ENCODE results near the gene HSPB7. TPM values are rescaled to one million over a fixed set of nuclear protein-coding genes. Genes with fewer than 3 reads are reported as not detected.

HSPB7 gene
- total and polyA plus RNA-seq, 2 of the 8 experiments (the other 6 are each of a cell fraction or from before 2014, with no cell fraction given) = not detected

DNA sequence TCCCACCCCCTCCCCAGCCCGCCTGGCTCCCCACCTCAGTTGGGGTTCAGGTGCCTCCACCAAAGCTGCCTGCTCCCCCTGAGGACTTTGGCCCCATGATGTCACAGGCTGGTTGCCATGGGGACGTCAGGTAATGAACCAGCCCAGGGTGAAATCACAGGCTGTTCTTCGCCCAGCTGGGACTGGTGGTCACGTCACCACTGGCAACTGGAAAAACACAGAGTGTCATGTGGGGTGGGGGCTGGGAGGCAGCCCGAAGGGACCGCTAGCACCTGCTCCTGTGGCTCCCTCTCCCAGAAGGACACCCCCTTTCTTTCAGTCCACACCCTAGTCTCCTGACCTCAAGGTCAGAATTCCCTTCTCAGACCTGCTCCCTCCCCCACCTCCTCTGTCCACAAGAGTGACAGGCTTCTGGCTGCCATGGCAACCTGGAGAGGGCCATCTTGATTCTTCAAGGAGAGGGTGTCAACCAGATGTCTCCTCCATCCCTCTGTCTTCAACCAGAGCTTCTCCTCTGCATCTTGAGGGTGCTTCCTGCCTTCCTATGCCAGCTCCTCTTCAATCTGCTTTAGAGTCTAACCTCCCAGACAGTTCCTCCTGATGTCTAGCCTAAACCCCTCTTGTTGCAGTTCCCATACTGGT lies 49.4 kb upstream of the HSPB7 start (continued):
- peak; percentile 60; the same call in 1 of the 2 replicates for TF ChIP-seq YY1 (IDR thresholded peaks at IDR 0.05; ENCODE audit: low read depth, low read length)
- TF ChIP-seq HDAC2 (IDR thresholded peaks at IDR 0.05; ENCODE audit: borderline replicate concordance in 1 of 2, low read depth in 2 of 2, low read length in 2 of 2) = no peak
- TF ChIP-seq SP1 (IDR thresholded peaks at IDR 0.05; ENCODE audit: low read depth, low read length) = 0 out of 2 replicates have a peak, but pooled peaks have one; percentile 25
- TF ChIP-seq SAP30 (IDR thresholded peaks at IDR 0.05; ENCODE audit: insufficient read depth, insufficient replicate concordance, low read length) = no peak
- no peak for TF ChIP-seq HDAC6 (IDR thresholded peaks at IDR 0.05; ENCODE audit: low read depth, low read length)
- TF ChIP-seq TAF1 (IDR thresholded peaks at IDR 0.05; ENCODE audit: low read depth, low read length) = no peak
- no peak for TF ChIP-seq ZNF274 (IDR thresholded peaks at IDR 0.05; ENCODE audit: borderline replicate concordance, extremely low read depth, low read length)
- TF ChIP-seq CREB1 (IDR thresholded peaks at IDR 0.05) = no peak
- no peak for TF ChIP-seq NANOG (IDR thresholded peaks at IDR 0.05; ENCODE audit: insufficient read depth, low read depth, low read length, poor library complexity, severe bottlenecking)
- no peak for TF ChIP-seq BACH1 (IDR thresholded peaks at IDR 0.05; ENCODE audit: low read length)
- TF ChIP-seq SP4 (IDR thresholded peaks at IDR 0.05; ENCODE audit: low read length) = no peak
- no peak for TF ChIP-seq RAD21 (IDR thresholded peaks at IDR 0.05 in 1 of 2, conservative IDR thresholded peaks at IDR 0.05 in 1 of 2; ENCODE audit: low read depth in 2 of 2, low read length in 2 of 2)
- 0 out of 4 replicates have a peak, but pooled peaks of 1 of the 2 experiments have one; percentile 33 for TF ChIP-seq SIN3A (conservative IDR thresholded peaks at IDR 0.05 in 1 of 2, IDR thresholded peaks at IDR 0.05 in 1 of 2; ENCODE audit: low read depth in 1 of 2, low read length in 2 of 2)
- no peak for TF ChIP-seq JUND (IDR thresholded peaks at IDR 0.05; ENCODE audit: low read length)
- 0 out of 2 replicates have a peak, but pooled peaks have one; percentile 29 for TF ChIP-seq TCF12 (IDR thresholded peaks at IDR 0.05; ENCODE audit: low read depth, low read length)
- TF ChIP-seq, protein P1, sequence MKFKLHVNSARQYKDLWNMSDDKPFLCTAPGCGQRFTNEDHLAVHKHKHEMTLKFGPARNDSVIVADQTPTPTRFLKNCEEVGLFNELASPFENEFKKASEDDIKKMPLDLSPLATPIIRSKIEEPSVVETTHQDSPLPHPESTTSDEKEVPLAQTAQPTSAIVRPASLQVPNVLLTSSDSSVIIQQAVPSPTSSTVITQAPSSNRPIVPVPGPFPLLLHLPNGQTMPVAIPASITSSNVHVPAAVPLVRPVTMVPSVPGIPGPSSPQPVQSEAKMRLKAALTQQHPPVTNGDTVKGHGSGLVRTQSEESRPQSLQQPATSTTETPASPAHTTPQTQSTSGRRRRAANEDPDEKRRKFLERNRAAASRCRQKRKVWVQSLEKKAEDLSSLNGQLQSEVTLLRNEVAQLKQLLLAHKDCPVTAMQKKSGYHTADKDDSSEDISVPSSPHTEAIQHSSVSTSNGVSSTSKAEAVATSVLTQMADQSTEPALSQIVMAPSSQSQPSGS (IDR thresholded peaks at IDR 0.05; ENCODE audit: low read length) = no peak
